A549 (cell line): ENCODE results near the gene WDR45.

ENCODE experiments used
- BHLHE40 ChIP-seq: IDR thresholded peaks from 2 replicates; pipeline ENCODE4 v1.6.1; 2012; ENCODE audit warnings: low read depth, low read length, inconsistent platforms
- CBX2 ChIP-seq: fragments of 200-600 bp; sonication (generic); IDR thresholded peaks from 2 replicates; pipeline ENCODE4 v1.6.1; 2016; ENCODE audit warnings: low read depth, mild to moderate bottlenecking, borderline replicate concordance
- CBX8 ChIP-seq: fragments of 200-600 bp; sonication (generic); IDR thresholded peaks from 2 replicates; pipeline ENCODE4 v1.6.1; 2016
- CEBPB ChIP-seq, 2 experiments: fragments of >200 bp in 1 of 2; sonication (Bioruptor Twin) in 1 of 2; formaldehyde crosslinking in 1 of 2; IDR thresholded peaks; 2 replicates each; pipeline ENCODE4 v1.6.1; 2012 to 2016
- GATA3 ChIP-seq: IDR thresholded peaks from 2 replicates; pipeline ENCODE4 v1.6.1; 2012; ENCODE audit warnings: borderline replicate concordance
- KDM1A ChIP-seq: fragments of 200-600 bp; sonication (generic); IDR thresholded peaks from 2 replicates; pipeline ENCODE4 v1.6.1; 2016; ENCODE audit warnings: low read depth, mild to moderate bottlenecking
- MAZ ChIP-seq: fragments of 150-350 bp; IDR thresholded peaks from 2 replicates; pipeline ENCODE4 v1.6.1; 2014; ENCODE audit warnings: antibody characterized with exemption, low read depth, low read length, borderline replicate concordance
- NR3C1 ChIP-seq: fragments of >200 bp; sonication (Bioruptor Twin); formaldehyde crosslinking; IDR thresholded peaks from 3 replicates; pipeline ENCODE4 v1.6.1; 2017
- TF ChIP-seq, protein P1 (sequence below): fragments of 200-600 bp; sonication (generic); IDR thresholded peaks from 2 replicates; pipeline ENCODE4 v1.6.1; 2016; ENCODE audit warnings: antibody characterized with exemption, mild to moderate bottlenecking, moderate library complexity
- TF ChIP-seq, protein P2 (sequence below): IDR thresholded peaks from 2 replicates; pipeline ENCODE4 v1.6.1; 2012; ENCODE audit warnings: low read depth, borderline replicate concordance
- TF ChIP-seq, protein P3 (sequence below): fragments of >200 bp; sonication (Bioruptor Twin); formaldehyde crosslinking; IDR thresholded peaks from 3 replicates; pipeline ENCODE4 v1.5.1; 2016

DNA sequence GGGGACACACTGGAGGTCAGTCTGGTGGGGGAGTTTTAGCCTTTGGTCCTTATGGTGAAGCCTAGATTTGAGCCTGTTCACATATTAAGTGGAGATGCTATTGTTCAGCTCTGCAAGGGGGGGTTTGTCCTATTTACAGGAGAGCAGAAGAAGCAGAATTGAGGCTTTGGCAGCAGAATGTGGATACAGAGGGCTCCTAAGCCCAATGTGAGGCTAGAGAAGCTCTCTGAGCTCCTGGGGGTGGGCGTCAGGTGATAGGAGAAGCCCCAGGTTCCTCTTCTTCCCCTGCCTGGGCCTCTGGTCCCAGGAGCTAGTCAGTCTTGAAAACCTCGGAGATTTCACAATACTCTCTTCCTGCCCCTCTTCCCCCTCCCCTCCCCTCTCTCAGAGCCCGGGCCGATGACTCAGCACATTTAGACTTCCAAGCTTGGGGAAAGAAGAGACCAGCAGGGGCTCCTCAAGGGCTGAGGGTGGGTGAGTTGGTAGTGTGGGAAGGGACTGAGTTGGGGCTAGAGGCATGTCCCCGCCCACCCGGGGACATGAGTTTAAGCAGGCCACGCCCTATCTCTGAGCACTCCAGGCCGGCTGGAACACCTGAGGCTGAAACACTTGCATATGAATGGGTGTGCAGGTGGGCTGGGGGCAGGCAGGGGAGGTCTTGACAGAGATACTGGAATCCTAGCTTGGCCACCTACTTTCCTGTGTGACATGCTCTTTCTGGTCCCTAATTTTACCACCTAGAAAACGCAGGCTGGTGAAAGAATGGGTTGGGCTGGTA lies 39.9 kb downstream of the WDR45 start:
- TF ChIP-seq, protein P1, sequence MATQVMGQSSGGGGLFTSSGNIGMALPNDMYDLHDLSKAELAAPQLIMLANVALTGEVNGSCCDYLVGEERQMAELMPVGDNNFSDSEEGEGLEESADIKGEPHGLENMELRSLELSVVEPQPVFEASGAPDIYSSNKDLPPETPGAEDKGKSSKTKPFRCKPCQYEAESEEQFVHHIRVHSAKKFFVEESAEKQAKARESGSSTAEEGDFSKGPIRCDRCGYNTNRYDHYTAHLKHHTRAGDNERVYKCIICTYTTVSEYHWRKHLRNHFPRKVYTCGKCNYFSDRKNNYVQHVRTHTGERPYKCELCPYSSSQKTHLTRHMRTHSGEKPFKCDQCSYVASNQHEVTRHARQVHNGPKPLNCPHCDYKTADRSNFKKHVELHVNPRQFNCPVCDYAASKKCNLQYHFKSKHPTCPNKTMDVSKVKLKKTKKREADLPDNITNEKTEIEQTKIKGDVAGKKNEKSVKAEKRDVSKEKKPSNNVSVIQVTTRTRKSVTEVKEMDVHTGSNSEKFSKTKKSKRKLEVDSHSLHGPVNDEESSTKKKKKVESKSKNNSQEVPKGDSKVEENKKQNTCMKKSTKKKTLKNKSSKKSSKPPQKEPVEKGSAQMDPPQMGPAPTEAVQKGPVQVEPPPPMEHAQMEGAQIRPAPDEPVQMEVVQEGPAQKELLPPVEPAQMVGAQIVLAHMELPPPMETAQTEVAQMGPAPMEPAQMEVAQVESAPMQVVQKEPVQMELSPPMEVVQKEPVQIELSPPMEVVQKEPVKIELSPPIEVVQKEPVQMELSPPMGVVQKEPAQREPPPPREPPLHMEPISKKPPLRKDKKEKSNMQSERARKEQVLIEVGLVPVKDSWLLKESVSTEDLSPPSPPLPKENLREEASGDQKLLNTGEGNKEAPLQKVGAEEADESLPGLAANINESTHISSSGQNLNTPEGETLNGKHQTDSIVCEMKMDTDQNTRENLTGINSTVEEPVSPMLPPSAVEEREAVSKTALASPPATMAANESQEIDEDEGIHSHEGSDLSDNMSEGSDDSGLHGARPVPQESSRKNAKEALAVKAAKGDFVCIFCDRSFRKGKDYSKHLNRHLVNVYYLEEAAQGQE, result no peak
- TF ChIP-seq, protein P2, sequence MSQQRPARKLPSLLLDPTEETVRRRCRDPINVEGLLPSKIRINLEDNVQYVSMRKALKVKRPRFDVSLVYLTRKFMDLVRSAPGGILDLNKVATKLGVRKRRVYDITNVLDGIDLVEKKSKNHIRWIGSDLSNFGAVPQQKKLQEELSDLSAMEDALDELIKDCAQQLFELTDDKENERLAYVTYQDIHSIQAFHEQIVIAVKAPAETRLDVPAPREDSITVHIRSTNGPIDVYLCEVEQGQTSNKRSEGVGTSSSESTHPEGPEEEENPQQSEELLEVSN, result no peak
- peak; percentile 70 to 95; a peak in 3 of 4 replicates for TF ChIP-seq CEBPB (IDR thresholded peaks at IDR 0.05)
- no peak for TF ChIP-seq NR3C1
- TF ChIP-seq, protein P3, sequence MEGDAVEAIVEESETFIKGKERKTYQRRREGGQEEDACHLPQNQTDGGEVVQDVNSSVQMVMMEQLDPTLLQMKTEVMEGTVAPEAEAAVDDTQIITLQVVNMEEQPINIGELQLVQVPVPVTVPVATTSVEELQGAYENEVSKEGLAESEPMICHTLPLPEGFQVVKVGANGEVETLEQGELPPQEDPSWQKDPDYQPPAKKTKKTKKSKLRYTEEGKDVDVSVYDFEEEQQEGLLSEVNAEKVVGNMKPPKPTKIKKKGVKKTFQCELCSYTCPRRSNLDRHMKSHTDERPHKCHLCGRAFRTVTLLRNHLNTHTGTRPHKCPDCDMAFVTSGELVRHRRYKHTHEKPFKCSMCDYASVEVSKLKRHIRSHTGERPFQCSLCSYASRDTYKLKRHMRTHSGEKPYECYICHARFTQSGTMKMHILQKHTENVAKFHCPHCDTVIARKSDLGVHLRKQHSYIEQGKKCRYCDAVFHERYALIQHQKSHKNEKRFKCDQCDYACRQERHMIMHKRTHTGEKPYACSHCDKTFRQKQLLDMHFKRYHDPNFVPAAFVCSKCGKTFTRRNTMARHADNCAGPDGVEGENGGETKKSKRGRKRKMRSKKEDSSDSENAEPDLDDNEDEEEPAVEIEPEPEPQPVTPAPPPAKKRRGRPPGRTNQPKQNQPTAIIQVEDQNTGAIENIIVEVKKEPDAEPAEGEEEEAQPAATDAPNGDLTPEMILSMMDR, result no peak
- TF ChIP-seq CBX2, result no peak
- no peak for TF ChIP-seq CBX8
- no peak for TF ChIP-seq GATA3
- TF ChIP-seq BHLHE40, result no peak
- no peak for TF ChIP-seq MAZ
- no peak for TF ChIP-seq KDM1A
